HepG2 (cell line): ENCODE data around the gene KPNA3. TPM values are rescaled to one million over a fixed set of nuclear protein-coding genes. Genes with fewer than 3 reads are reported as not detected.

Experiments used
- DR1 ChIP-seq: sonication (generic); formaldehyde crosslinking; IDR thresholded peaks from 2 replicates; pipeline ENCODE4 v1.8.0; 2021; ENCODE audit warnings: mild to moderate bottlenecking, missing genetic modification reagents, inconsistent platforms
- HINFP ChIP-seq: sonication (generic); formaldehyde crosslinking; IDR thresholded peaks from 2 replicates; pipeline ENCODE4 v1.4.0; 2020; ENCODE audit warnings: low read depth, mild to moderate bottlenecking, missing genetic modification reagents
- MIXL1 ChIP-seq: IDR thresholded peaks from 2 replicates; pipeline ENCODE4 v1.6.1; 2016
- PAF1 ChIP-seq: IDR thresholded peaks from 2 replicates; pipeline ENCODE4 v1.6.1; 2016; ENCODE audit warnings: missing genetic modification reagents, missing compliant biosample characterization
- PAWR ChIP-seq: sonication (generic); formaldehyde crosslinking; IDR thresholded peaks from 2 replicates; pipeline ENCODE4 v1.4.0; 2020; ENCODE audit warnings: missing genetic modification reagents, mild to moderate bottlenecking, borderline replicate concordance
- PHB2 ChIP-seq: fragments of 450-650 bp; IDR thresholded peaks from 2 replicates; pipeline ENCODE4 v1.6.1; 2018; ENCODE audit not compliant: partially characterized antibody
- ZBTB42 ChIP-seq: sonication (generic); formaldehyde crosslinking; IDR thresholded peaks from 2 replicates; pipeline ENCODE4 v1.5.0; 2020; ENCODE audit warnings: mild to moderate bottlenecking, missing genetic modification reagents
- ZBTB43 ChIP-seq: sonication (generic); formaldehyde crosslinking; conservative IDR thresholded peaks from 2 replicates; pipeline ENCODE4 v1.4.0; 2020; ENCODE audit warnings: missing genetic modification reagents
- ZC3H4 ChIP-seq: sonication (generic); formaldehyde crosslinking; IDR thresholded peaks from 2 replicates; pipeline ENCODE4 v1.4.0; 2020; ENCODE audit warnings: missing genetic modification reagents, borderline replicate concordance
- ZNF142 ChIP-seq: sonication (generic); formaldehyde crosslinking; IDR thresholded peaks from 2 replicates; pipeline ENCODE4 v1.4.0; 2020; ENCODE audit warnings: missing genetic modification reagents
- ZNF18 ChIP-seq: sonication (generic); formaldehyde crosslinking; IDR thresholded peaks from 2 replicates; pipeline ENCODE4 v1.8.0; 2022; ENCODE audit warnings: mild to moderate bottlenecking, missing genetic modification reagents; ENCODE audit not compliant: insufficient replicate concordance
- ZNF414 ChIP-seq: sonication (generic); formaldehyde crosslinking; IDR thresholded peaks from 2 replicates; pipeline ENCODE4 v1.5.0; 2020; ENCODE audit warnings: missing genetic modification reagents
- ZNF546 ChIP-seq: sonication (generic); formaldehyde crosslinking; conservative IDR thresholded peaks from 2 replicates; pipeline ENCODE4 v1.8.1; 2023; ENCODE audit warnings: mild to moderate bottlenecking, missing genetic modification reagents
- ZNF567 ChIP-seq: sonication (generic); formaldehyde crosslinking; IDR thresholded peaks from 2 replicates; pipeline ENCODE4 v1.8.1; 2023; ENCODE audit warnings: mild to moderate bottlenecking, missing genetic modification reagents, borderline replicate concordance
- ZNF770 ChIP-seq: sonication (generic); formaldehyde crosslinking; IDR thresholded peaks from 2 replicates; pipeline ENCODE4 v1.5.0; 2020; ENCODE audit warnings: mild to moderate bottlenecking, missing genetic modification reagents
- polyA plus RNA-seq, 8 experiments: library from polyadenylated mRNA; depleted of rRNA in 3 of 8; stranded (reverse) in 7 of 8; unstranded in 1 of 8; fragments of >200 nt; fragmentation: Illumina TruSeq in 4 of 8; extraction: Trizol in 4 of 8; gene quantifications; 2 replicates each; pipeline versions ENCODE4 v1.2.1 to v1.2.3, GENCODE V29; 2011 to 2016; ENCODE audit warnings: low read depth in 4 of 8, missing spikeins in 1 of 8, mixed read lengths in 1 of 8; ENCODE audit not compliant: insufficient read depth in 1 of 8
- total RNA-seq, 5 experiments: library from RNA; depleted of rRNA; stranded (reverse); fragments of >200 nt; fragmentation: Illumina TruSeq; extraction: Trizol; gene quantifications; 2 replicates each; pipeline ENCODE4 v1.2.3, GENCODE V29; 2016; ENCODE audit warnings: low read depth in 1 of 5

KPNA3 gene
- total and polyA plus RNA-seq, 2 of the 13 experiments (the other 11 are each of a cell fraction or from before 2014, with no cell fraction given) = 13.0 to 28.9 TPM

- TF ChIP-seq ZNF567 (CRISPR knock-in tag) = no peak
- peak; percentile 80; the same call in 1 of the 2 replicates for TF ChIP-seq ZNF546 (CRISPR knock-in tag)
- TF ChIP-seq ZNF18 (CRISPR knock-in tag) = no peak
- no peak; the same call in 1 of the 2 replicates for TF ChIP-seq MIXL1 (CRISPR knock-in tag)
- no peak for TF ChIP-seq ZBTB42 (CRISPR knock-in tag)
- no peak for TF ChIP-seq ZNF414
- no peak for TF ChIP-seq PAF1 (CRISPR knock-in tag)
- peak; percentile 83 for TF ChIP-seq ZBTB43 (CRISPR knock-in tag)
- TF ChIP-seq HINFP (CRISPR knock-in tag) = peak; percentile 25; the same call in 1 of the 2 replicates
- TF ChIP-seq DR1 (CRISPR knock-in tag) = no peak
- 0 out of 2 replicates have a peak, but pooled peaks have one; percentile 35 for TF ChIP-seq ZNF770 (CRISPR knock-in tag)
- no peak for TF ChIP-seq PAWR
- TF ChIP-seq ZC3H4 (CRISPR knock-in tag) = peak; percentile 24; the same call in 1 of the 2 replicates
- peak; percentile 71; the same call in 1 of the 2 replicates for TF ChIP-seq ZNF142 (CRISPR knock-in tag)
- no peak for TF ChIP-seq PHB2
Measured at GRCh38 chr13:49792550-49793324, at the start of gene KPNA3 (continued).
